Jurkat, Clone E6-1 (cell line): ENCODE data around the gene USP13.

Experiments
- DNase-seq: peaks from one replicate; pipeline ENCODE4 v3.0.0-alpha.2; 2011; ENCODE audit warnings: low read depth, low spot score
- H3K4me3 ChIP-seq: 2 replicates; pipeline ENCODE4 v1.5.1; 2011; ENCODE audit warnings: mild to moderate bottlenecking, low read length, control low read depth, moderate library complexity

USP13 gene

DNA sequence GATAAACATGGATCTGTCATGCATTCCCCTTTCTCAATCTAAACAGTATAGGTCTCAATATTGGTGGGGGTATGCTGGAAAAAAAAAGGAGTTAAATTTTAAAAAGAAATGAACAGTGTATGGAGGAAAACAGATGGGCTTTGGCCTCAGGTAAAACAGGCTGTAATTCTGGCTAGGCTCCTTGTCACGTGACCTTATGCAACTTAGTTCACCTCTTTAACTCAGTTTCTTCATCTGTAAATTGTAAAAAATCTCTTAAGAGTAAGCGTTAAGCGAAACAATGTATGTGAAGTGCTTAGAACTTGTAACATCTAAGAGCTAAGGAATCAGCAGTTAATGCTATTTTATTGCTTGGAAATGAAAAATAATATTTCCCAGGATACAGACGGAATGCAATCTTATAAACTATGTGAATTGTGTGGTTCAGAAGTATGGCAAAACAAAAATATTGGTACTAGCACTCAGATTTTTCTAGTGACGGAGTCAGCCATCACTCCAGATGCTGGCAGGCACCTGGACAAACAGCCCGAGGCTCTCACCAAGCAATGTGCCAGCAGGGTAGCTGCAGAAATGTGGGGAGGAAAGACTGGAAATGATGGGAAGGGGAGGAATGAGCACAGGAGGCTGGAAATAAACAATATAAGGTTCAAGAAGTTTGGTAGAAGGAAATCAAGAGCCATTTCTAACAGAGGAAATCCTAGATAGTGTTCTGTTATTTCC, 172.8 kb downstream of the USP13 start:
- no peak for DNase-seq
- no peak overlapping the region for H3K4me3 ChIP-seq

DNA sequence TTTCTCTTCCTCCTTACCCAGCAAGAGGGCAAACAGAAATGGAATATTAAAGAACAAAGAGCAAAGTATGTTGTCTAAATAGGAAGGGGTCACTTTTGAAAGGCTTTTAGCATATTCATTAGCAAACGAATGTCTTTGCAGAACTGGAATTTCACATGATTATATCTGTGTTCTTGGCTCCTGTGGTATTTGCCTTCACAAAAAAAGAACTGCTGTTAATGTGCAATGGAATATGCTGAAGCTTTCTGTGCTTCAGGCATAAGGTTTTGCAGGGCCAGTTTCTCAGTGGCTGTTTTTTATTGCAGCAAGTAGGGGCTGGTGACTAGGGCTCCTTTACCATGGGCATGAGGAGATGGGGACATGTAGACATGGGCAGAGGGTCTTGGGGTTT, 173.4 kb downstream of the USP13 start:
- DNase-seq = no peak
- no peak overlapping the region for H3K4me3 ChIP-seq

DNA sequence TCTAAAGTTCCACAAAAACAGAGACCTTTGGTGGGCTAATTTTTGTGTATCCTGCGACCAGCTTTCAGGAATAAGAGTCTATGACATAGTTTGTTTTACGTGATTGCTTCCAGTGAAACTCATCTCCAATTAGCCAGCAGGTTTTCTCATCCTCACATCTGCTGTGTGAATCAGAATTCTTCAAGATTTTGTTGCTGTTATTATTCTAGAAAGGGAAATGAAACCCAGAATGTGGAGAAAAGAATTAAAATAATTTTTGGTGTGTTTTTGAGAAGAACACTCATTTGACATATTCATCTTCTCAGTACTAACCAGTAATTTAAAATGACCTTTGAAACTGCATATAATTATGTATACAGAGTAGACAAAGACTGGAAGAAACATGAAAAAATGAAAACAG, 175.9 kb downstream of the USP13 start:
- H3K4me3 ChIP-seq = no peak overlapping the region
- DNase-seq = no peak

DNA sequence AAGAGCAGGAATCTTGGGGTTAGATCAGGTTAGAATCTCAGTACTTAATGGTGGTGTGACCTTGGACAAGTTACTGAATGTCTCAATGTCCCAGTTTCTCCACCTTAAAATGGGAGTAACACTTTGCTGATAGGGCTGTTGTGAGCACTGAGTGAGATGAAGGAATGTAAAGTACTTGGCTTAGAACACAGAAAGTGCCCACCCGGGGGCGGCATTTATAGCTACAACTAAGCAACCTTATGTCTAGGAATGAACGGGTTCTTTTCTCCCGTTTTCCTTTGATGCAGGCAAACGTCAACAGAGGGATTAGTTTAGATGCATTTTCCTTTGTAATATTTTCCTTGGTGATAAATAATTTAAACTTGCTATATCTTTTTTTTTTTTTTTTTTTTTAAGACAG, 176.6 kb downstream of the USP13 start:
- DNase-seq = no peak
- H3K4me3 ChIP-seq = no peak overlapping the region

DNA sequence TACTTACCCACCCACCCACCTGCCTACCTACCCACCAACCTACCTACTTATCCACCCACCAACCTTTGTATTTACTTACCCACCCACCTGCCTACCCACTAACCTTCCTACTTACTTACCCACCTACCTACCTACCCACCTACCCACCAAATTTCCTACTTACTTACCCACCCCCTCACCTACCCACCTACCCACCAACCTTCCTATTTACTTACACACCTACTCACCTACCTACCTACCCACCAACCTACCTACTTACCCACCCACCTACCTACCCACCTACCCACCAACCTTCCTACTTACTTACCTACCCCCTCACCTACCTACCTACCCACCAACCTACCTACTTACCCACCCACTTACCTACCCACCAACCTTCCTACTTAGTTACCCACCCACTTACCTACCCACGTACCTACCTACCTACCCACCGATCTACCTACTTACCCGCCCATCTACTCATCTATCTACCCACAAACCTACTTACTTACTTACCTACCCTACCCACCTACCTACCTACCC, 179.6 kb downstream of the USP13 start:
- DNase-seq = no peak
- H3K4me3 ChIP-seq = no peak overlapping the region

DNA sequence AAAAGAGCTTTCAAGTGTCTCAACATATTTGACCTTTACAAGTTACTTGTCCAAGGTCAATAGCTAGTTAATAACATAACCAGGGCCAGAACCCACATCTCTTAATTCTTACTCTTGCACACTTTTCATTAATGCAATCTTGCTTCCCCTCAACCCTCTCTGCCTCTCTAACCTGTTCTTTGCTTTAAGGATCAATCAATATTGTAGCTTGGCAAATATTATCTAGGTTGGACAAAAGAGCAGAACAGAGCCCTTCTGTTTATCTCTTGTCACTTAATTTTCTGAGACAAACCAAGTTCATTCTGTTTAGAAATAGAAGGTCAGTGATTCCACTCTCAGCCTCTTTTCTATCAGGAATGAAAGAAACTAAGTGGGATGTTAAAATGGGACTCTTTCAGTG, 180.5 kb downstream of the USP13 start:
- DNase-seq = no peak
- H3K4me3 ChIP-seq = no peak overlapping the region

DNA sequence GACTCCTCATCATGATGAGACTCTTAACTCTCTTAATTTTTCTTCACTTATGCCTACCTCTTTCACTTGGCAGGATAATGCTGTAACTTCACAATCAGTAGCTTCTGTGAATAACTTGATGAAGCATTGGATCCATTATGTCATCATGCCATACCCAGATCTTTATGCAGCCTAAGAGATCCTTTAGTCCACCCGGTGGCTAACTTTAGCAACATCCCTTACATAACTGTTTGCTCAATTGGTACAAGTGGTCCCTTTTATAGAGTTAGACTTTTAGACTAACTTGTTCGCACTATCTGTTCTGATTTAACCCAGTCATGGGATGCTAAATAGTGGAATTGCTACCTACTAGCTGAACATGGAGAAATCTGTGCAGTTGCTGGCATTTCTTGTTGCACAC, 184.5 kb downstream of the USP13 start:
- DNase-seq = peak; percentile 9
- H3K4me3 ChIP-seq = no peak overlapping the region
